ENCODE measurements around the gene RUBCNL.
A peak's percentile ranks its signal among the peaks of the same experiment; 100 is the strongest.

The RUBCNL gene

GRCh38 chr13:46340011-46340410 lies 47.0 kb downstream of the RUBCNL start:
- no peak for DNase-seq (ENCODE audit: low spot score)

- no peak for DNase-seq (ENCODE audit: low spot score)
These were observed 47.9 kb downstream of the RUBCNL start for GRCh38 chr13:46339035-46339666.

GRCh38 chr13:46337700-46338099 lies 49.4 kb downstream of the RUBCNL start:
- no peak for DNase-seq (ENCODE audit: low spot score)

GRCh38 chr13:46334035-46334822 lies 52.8 kb downstream of the RUBCNL start:
- DNase-seq (ENCODE audit: low spot score), result no peak

GRCh38 chr13:46332772-46333171 lies 54.3 kb downstream of the RUBCNL start:
- DNase-seq (ENCODE audit: low spot score), result no peak

- DNase-seq (ENCODE audit: low spot score), result no peak
These were observed 57.4 kb downstream of the RUBCNL start for GRCh38 chr13:46329624-46330023.

- no peak for DNase-seq (ENCODE audit: low spot score)
These were observed 59.8 kb downstream of the RUBCNL start for GRCh38 chr13:46327246-46327645.

GRCh38 chr13:46324976-46325375 lies 62.1 kb downstream of the RUBCNL start:
- peak; percentile 40 for DNase-seq (ENCODE audit: low spot score)

GRCh38 chr13:46321494-46322225 lies 65.4 kb downstream of the RUBCNL start:
- peak; percentile 82 for DNase-seq (ENCODE audit: low spot score)

GRCh38 chr13:46320821-46321220 lies 66.2 kb downstream of the RUBCNL start:
- DNase-seq (ENCODE audit: low spot score), result no peak

GRCh38 chr13:46320406-46320805 lies 66.6 kb downstream of the RUBCNL start:
- no peak for DNase-seq (ENCODE audit: low spot score)

- no peak for DNase-seq (ENCODE audit: low spot score)
These were observed 68.1 kb downstream of the RUBCNL start for GRCh38 chr13:46318986-46319385.

- DNase-seq (ENCODE audit: low spot score), result no peak
These were observed 69.9 kb downstream of the RUBCNL start for GRCh38 chr13:46317120-46317519.

- DNase-seq (ENCODE audit: low spot score), result no peak
These were observed 71.5 kb downstream of the RUBCNL start for GRCh38 chr13:46315491-46316075.

- DNase-seq (ENCODE audit: low spot score), result no peak
These were observed 72.0 kb downstream of the RUBCNL start for GRCh38 chr13:46315036-46315435.

- no peak for DNase-seq (ENCODE audit: low spot score)
These were observed 72.5 kb downstream of the RUBCNL start for GRCh38 chr13:46314587-46314986.

GRCh38 chr13:46313432-46314257 lies 73.4 kb downstream of the RUBCNL start:
- DNase-seq (ENCODE audit: low spot score), result no peak

GRCh38 chr13:46313024-46313423 lies 74.0 kb downstream of the RUBCNL start:
- DNase-seq (ENCODE audit: low spot score), result no peak

GRCh38 chr13:46311217-46311616 lies 75.8 kb downstream of the RUBCNL start:
- no peak for DNase-seq (ENCODE audit: low spot score)

- DNase-seq (ENCODE audit: low spot score), result no peak
These were observed 77.0 kb downstream of the RUBCNL start for GRCh38 chr13:46310066-46310465.

GRCh38 chr13:46307554-46307953 lies 79.5 kb downstream of the RUBCNL start:
- DNase-seq (ENCODE audit: low spot score), result no peak

GRCh38 chr13:46304546-46304945 lies 82.5 kb downstream of the RUBCNL start:
- no peak for DNase-seq (ENCODE audit: low spot score)
